Skeletal muscle cell (primary cell): ENCODE measurements around the gene GPS1.

Experiments
- DNase-seq: peaks from one replicate; pipeline ENCODE4 v3.0.0-alpha.2; 2010; ENCODE audit warnings: low read depth
- H3K4me3 ChIP-seq: 2 replicates; pipeline ENCODE4 v1.5.1; 2011; ENCODE audit warnings: low read depth, mild to moderate bottlenecking, control low read depth, low read length, moderate library complexity

Gene GPS1

DNA sequence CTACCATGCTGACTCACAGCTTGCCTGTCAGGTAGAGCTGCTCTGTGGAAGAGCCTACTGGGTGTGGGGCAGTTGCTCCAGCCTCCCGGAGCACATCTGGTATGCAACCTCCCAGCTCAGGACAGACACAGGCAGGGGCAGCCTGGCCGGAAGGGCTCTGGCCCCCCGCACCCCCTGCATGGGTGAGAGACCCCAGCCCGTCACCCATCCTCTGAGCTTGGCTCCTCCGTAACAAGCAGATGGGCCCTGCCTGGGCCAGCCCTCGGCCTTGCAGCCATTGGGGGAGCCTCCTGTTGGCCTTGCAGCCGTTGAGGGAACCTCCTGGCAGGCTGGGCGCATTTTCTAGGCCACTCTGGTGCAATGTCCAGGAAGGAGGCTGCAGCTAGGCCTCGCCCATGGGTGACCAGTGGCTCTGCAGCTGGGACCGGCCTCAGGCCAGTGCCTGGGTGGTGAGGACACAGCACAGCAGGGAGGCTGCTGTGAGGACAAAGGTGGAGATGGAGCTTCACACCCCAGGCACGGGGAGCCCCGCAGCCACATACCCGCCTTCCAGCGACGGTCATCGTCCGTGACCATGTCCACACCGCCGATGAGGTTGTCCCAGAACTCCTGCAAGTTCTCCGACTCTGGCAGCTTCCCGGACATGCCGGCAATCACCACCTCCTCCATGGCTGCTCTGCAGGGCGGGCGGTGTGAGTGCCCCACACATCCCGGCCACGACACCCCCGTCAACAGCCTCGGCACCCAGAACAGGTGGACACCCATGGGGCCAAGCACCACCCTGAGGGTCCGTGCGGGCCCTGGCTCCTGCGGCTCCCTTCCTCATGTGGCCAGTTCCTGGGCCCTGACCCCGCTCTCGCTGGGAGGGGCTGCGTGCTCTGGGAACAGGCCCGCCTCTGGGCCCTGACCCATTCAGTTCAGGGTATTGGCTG lies 44.3 kb downstream of the GPS1 start:
- DNase-seq = no peak
- peak overlapping the region; percentile 83 for H3K4me3 ChIP-seq

- DNase-seq = no peak
- peak overlapping the region; percentile 83 for H3K4me3 ChIP-seq
Observed at GRCh38 chr17:82096709-82097183, 45.0 kb downstream of the GPS1 start.

DNA sequence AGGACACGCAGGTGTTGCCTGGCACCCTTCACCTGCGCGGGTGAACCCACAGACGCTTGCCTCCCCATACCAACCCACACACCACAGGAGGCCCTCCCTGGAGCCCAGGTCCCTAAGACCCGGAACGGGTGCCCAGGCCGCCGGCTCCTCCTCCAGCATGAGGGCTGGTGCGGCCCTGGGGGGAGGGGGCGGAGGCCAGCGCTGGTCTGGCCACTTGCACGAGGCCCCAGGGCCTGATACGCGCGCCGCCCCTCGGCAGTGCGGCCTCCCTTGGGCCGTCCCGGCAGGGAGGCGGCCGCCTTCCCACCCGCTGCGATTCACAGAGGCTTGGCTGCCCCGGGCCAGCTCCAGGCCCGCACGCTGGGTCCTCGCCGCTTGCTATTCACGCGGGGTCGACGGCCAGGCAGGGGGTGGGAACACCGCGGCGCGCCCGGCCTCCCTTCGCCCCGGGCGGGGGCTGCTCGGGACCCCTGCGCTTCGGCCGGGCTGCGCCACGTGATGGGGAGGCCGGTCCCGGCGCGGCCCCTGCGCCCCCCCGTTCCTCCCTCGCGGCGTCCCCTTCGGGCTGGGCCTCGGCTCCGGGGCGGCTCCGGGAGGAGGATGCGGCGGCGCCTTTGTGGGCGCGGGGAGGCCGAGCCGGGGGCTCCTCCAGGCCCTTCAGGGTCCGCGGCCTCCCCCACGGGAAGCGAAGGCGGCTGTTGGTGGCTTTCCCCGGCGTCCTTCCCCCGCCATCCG lies 45.7 kb downstream of the GPS1 start:
- no peak for DNase-seq
- H3K4me3 ChIP-seq = peak overlapping the region; percentile 83

GRCh38 chr17:82097919-82098168 lies 46.1 kb downstream of the GPS1 start:
- peak overlapping the region; percentile 83 for H3K4me3 ChIP-seq
- no peak for DNase-seq

DNA sequence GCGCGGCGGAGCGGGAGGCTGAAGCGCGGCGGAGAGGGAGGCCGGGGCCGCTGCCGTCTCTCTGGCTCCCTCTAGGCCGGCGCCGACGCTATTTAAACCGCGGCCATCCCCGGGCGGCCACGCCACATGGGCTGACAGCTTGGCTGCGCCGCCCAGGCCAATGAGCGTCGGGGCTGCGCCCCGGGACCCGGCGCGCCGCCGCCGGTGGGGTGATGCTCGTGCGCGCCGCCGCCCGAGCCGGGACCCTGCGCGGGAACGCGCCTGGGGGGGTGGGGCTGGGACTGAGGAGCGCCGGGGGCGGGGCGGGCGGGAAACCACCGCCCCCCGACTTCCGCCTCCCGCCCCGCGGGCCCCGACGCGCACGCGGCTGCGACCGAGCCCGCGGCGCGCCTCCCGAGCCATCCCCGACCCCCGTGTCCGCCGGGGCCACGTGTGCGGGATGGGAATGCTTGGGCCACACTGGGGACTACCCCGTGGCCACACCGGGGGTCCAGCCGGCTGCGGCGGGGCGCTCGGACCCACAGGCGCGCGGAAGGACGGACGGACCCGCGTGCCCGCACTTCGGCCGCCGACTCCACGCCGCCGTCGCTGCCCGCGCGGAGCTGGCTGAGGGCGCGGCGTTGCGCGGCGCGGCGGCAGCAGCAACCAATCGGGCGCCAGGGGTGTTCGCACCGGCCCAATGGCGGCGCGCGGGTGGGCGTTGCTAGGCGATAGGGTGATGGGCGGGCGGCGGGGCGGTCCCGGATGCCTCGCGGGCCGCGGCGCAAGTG lies 46.7 kb downstream of the GPS1 start, which contains the start of gene FASN:
FASN (minus strand) TSS at position 68 of the 770 bp plus-strand sequence. CDS start 1,791 bp downstream, outside the sequence.
- peak within 1 kb of the TSS; percentile 83 for H3K4me3 ChIP-seq
- peak; percentile 85 for DNase-seq

DNA sequence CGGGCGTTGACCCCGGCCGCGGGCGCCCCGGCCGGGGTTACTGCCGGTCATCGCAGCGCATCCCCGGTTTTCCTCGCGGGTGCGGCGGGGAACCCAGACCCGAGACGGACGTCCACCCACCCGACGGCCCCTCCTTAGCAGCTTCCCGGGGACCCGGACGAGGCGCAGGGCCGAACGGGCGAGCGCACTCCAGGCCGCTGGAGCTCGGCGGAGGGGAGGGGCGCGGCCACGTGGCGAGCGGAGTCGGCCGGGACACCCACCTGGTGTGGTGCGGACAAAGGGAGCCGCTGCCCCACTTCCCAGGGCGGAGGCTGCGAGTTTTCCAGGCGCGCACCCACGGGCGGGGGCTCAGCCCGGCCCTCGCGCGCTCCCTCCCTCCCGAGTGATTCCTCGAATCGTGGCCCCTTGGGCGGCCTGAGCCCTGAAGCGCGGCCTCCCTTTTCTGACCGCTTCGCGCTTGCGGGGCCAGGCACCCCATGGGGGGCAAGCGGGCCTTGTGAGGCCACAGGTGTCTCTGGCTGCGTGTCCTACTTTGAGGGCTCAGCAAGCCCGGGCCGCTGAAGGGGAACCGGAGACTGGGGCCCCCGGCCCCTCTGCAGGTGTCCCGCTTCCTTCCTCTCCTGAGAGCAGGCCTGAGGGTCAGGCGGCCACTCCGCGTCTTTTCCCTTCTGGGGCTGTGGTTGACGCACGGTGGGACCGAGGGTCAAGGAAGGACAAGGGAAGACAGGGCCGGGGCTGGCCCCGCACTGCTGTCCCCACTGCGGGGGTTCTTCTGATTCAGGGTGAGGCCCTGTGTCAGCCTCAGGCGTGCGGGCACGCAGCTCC lies 47.5 kb downstream of the GPS1 start:
- peak overlapping the region; percentile 54 for H3K4me3 ChIP-seq
- no peak for DNase-seq

GRCh38 chr17:82100502-82101298 lies 49.0 kb downstream of the GPS1 start:
- H3K4me3 ChIP-seq = no peak overlapping the region
- DNase-seq = no peak

DNA sequence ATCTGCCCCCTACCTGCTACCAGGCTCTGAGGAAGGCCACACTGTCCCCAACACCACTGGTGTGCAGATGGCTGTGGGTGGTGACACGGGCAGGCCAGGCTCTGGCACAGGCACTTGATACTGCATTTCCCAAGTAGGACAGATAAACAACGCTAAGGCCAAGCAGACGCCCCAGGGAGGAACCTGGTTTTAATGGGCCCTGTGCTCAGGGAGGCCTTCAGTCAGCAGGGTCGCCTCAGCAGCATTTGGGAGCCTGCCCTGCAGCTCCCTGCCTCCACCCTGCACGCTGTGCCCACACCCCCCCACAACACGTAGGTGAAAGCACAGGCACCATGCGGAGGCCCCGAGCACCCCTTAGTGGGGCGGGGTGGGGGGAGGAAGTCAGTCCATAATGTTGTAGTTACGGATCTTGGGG lies 49.6 kb downstream of the GPS1 start:
- no peak for DNase-seq
- no peak overlapping the region for H3K4me3 ChIP-seq

GRCh38 chr17:82101767-82102679 lies 50.3 kb downstream of the GPS1 start:
- no peak for DNase-seq
- no peak overlapping the region for H3K4me3 ChIP-seq

DNA sequence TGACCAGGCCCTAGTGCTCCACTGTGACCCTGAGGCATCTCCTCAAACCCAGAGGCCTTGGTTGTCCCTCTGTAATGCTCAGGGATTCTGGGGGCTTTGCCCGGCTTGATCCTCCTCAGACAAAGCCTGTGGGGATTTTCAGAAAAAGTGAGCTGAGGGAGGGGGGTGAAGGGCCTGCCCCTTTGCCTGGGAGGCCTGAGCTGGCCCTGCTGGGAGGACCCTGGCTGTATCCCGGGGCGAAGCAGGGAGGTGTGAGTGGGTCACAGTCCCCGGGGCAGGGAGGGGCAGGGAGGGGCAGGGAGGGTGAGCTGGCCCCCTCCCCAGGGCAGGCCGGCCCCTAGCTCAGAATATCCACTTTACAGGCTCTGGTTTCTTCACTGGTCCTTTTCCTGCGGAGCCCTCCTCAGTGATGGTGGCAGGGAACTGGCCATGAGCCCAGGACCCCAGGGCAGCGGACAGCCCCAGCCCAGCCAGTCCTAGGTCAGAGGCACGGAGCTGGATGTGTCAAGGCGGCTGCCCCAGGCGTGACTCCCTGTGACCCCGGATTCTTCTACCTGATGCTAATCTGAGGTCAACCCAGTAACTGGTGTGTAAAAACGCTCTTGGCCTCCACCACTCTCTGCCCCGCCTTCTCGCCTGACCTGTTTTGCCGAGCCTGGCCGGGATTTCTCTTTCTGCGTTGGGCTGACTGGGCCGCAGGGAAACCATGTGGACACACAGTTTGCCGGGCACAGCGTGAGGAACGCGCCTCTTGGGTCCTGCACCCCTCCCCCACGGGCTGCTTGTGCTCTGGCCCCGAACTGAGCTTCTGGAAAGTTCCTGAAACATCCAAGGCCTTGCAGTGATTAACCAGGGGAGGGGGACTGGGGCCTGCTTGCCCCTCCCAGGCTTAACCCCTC lies 52.1 kb downstream of the GPS1 start:
- DNase-seq = no peak
- no peak overlapping the region for H3K4me3 ChIP-seq

DNA sequence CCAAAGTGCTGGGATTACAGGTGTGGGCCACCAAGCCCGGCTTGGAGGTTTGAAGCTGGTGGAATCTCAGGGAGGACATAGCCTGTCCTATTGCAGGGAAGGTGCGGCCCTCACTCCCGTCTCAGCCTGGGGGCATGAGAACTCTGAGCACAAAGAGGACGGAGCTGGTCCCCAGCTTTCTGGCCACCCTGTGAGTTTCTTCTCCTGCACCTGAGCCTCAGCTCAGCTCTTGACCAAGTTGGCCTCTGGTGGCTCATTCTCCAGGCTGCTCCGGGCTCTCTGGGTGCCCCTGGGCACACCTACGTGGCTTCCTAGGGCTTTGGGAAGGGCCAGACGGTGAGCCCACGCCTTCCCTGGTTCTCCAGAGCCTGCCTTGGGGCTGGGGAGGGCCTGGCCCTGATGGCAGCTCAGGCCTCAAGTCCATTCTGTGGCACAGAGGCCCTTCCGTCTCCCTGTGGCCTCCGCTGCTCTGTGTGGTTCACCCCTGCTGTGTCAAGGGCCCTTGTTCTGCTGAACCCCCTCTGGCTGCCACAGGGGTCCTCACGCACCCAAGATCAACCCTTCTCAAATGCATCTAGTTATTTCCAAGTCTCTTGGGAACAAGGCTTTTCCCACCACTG lies 53.2 kb downstream of the GPS1 start:
- no peak for DNase-seq
- no peak overlapping the region for H3K4me3 ChIP-seq

- no peak for DNase-seq
- no peak overlapping the region for H3K4me3 ChIP-seq
Observed at GRCh38 chr17:82105417-82105881, 53.8 kb downstream of the GPS1 start.

DNA sequence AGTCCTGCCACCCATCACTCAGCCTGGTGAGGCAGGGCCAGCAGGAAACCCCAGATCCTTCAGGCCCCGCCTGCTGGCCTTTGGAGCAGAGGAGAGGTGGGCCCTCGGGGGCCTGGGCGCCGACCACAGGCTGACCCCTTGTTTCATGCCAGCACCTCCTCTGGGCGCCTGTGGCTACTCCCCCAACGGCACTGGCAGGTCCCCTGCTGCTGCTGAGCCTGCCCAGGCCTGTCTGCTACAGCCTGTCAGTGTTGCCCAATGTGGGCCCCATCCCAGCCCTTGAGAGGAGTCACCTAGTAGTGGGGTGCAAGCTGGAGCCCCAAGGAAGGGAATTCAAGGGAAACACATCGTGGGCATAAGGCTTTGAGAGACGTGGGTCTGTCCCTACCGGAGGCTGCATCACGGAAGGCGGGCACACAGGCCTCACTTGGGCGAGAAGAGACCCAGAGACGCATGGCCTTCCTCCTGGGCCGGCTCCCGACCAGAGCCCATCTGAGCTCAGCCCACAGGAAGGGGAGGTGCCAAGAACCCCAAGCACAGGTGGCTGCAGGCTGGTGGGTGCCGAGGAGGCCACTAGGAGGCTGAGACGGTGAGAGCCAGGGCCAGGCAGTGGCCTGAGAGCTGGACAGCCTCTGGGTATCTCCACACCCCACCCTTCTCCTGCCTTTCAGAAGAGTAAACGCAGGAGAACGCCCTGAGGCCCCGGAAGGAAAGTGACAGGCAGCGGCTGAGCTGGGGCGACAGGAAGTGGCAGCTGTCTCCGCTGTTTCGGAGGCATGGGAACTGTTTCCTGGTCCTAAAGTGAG lies 54.4 kb downstream of the GPS1 start:
- no peak overlapping the region for H3K4me3 ChIP-seq
- no peak for DNase-seq

DNA sequence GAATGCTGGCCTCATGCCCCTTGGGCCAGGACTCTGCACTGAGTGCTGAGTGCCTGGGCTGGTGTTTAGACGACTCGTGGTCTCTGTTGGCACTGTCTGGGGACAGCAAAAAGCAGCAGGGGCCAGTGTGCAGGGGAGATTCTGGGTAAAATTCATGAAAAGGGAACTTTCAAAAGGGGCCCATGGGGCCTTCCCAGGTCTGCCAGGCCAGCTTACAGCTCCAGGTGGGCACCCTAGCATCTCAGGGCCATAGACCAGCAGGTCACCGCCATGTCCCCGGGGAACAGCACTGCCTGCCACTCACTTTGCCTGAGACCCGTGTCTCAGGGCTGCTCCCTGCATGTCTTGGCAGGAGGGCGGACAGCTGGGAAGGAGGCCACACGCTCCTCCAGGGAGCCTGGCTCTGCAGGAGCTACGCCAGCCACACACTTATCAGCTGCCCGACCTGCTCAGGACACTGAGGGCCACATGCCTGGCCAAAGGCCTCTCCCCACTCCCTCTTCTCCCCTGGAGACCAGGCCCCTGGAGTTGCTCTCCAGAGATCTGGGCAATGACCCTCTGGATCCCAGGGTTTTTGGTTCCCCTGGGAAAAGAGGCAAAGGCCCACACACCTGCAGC lies 55.1 kb downstream of the GPS1 start:
- no peak overlapping the region for H3K4me3 ChIP-seq
- no peak for DNase-seq
